Measurements from ENCODE around the gene FYCO1. TPM values are rescaled to one million over a fixed set of nuclear protein-coding genes. Genes with fewer than 3 reads are reported as not detected.

FYCO1 gene
- total and polyA plus RNA-seq, 2 of the 8 experiments (the other 6 are each of a cell fraction or from before 2014, with no cell fraction given): 4.8 to 10.8 TPM

- FAIRE-seq (no peak), DNase-seq (ENCODE audit: low read depth in 1 of 2, low spot score in 2 of 2) (no peak)
- Histone ChIP-seq H3K4me2 (ENCODE audit: insufficient read depth in 1 of 2, low read depth in 2 of 2, low read length in 2 of 2) (no peak within 1 kb of the TSS; a peak in 1 of 4 replicates), H2AK5ac (ENCODE audit: low read depth, low read length) (no peak within 1 kb of the TSS), H4K20me1 (replicated peaks in 1 of 2; ENCODE audit: control insufficient read depth in 1 of 2, insufficient read depth in 2 of 2, low read length in 2 of 2) (no peaks in the 10 kb centered on the region), H3K18ac (ENCODE audit: extremely low read depth, low read length) (no peak within 1 kb of the TSS), H2AFZ (ENCODE audit: low read length) (peak within 1 kb of the TSS; percentile 36), H3K14ac (ENCODE audit: insufficient read length) (no peak within 1 kb of the TSS), H3K4me3 (ENCODE audit: extremely low read depth in 1 of 4, insufficient read depth in 2 of 4, low read depth in 3 of 4, low read length in 4 of 4) (no peak within 1 kb of the TSS), H3K79me2 (ENCODE audit: control insufficient read depth in 1 of 2, insufficient read depth in 2 of 2, low read length in 2 of 2) (no peaks in the 10 kb centered on the region), H2BK5ac (ENCODE audit: low read depth, low read length) (no peak within 1 kb of the TSS), H3K27ac (ENCODE audit: low read depth, low read length) (no peak within 1 kb of the TSS), H3K36me3 (ENCODE audit: control insufficient read depth in 2 of 4, insufficient read depth in 4 of 4, low read length in 3 of 4) (no peaks in the 10 kb centered on the region), H3K4ac (replicated peaks; ENCODE audit: insufficient read length, low read depth, low read length) (no peak within 1 kb of the TSS), H3K9me3 (ENCODE audit: insufficient read depth in 2 of 2, low read depth in 1 of 2, low read length in 1 of 2) (no peaks in the 10 kb centered on the region), H4K8ac (ENCODE audit: extremely low read depth, insufficient read depth, low read length) (no peak within 1 kb of the TSS), H2BK120ac (replicated peaks; ENCODE audit: low read depth, low read length) (no peak within 1 kb of the TSS), H3K9ac (replicated peaks in 1 of 4; ENCODE audit: extremely low read depth in 1 of 4, low read depth in 3 of 4, low read length in 3 of 4) (no peak within 1 kb of the TSS), H3K4me1 (replicated peaks in 1 of 4; ENCODE audit: control insufficient read depth in 3 of 4, insufficient read depth in 4 of 4, low read length in 3 of 4) (peaks cover 0 to 5% (median 0%) of the 10 kb centered on the region in 4 experiments; a peak in 2 of 7 replicates), H3K23ac (ENCODE audit: insufficient read length) (no peak within 1 kb of the TSS), H3K56ac (replicated peaks; ENCODE audit: insufficient read length, low read depth, low read length) (no peak within 1 kb of the TSS), H4K91ac (replicated peaks; ENCODE audit: insufficient read length, low read length) (no peak within 1 kb of the TSS), H2BK15ac (ENCODE audit: low read length) (no peak within 1 kb of the TSS), H3K23me2 (ENCODE audit: low read depth, low read length) (no peaks in the 10 kb centered on the region), H4K5ac (ENCODE audit: insufficient read length, low read depth, low read length) (no peak within 1 kb of the TSS), H2BK12ac (ENCODE audit: low read depth, low read length) (no peak within 1 kb of the TSS), H3K27me3 (replicated peaks in 1 of 4; ENCODE audit: control insufficient read depth in 3 of 4, extremely low read depth in 1 of 4, insufficient read depth in 3 of 4, low read length in 3 of 4) (no peaks in the 10 kb centered on the region), H3K79me1 (ENCODE audit: low read depth, low read length) (no peaks in the 10 kb centered on the region), H2BK20ac (ENCODE audit: low read length) (no peak within 1 kb of the TSS)
- ChIA-PET CTCF (ENCODE audit: partially characterized antibody) (interaction anchor here (0.6 to 1.5 kb wide), 4 partner anchors 10 to 989 kb away, joined by 3 to 4 read pairs (median 4); no protein-coding TSS in a partner anchor), POLR2A (ENCODE audit: partially characterized antibody) (no interaction called here)
- WGBS, 2 experiments (ENCODE audit: extremely low coverage in 1 of 2, insufficient coverage in 1 of 2, insufficient read length in 1 of 2, insufficient replicate concordance in 2 of 2, low coverage in 1 of 2, low lambda C conversion rate in 2 of 2, missing lambda C conversion rate in 1 of 2): 92% methylated on average over 3 of the region's 3 CpGs; no CpG with 5 or more reads in 1 of the 2 experiments
- TF ChIP-seq RAD21 (IDR thresholded peaks at IDR 0.05 in 1 of 2, conservative IDR thresholded peaks at IDR 0.05 in 1 of 2; ENCODE audit: low read depth in 2 of 2, low read length in 2 of 2): no peak
- TF ChIP-seq CHD2 (IDR thresholded peaks at IDR 0.05; ENCODE audit: low read length): no peak
- TF ChIP-seq ASH2L (IDR thresholded peaks at IDR 0.05; ENCODE audit: low read length): no peak
- no peak for TF ChIP-seq JUND (IDR thresholded peaks at IDR 0.05; ENCODE audit: low read length)
- TF ChIP-seq CREB1 (IDR thresholded peaks at IDR 0.05): no peak
- no peak for TF ChIP-seq GTF2F1 (IDR thresholded peaks at IDR 0.05; ENCODE audit: borderline replicate concordance, low read depth, low read length)
- no peak for TF ChIP-seq CTCF (IDR thresholded peaks at IDR 0.05; ENCODE audit: control extremely low read depth in 1 of 3, insufficient read depth in 1 of 3, low read depth in 1 of 3, low read length in 3 of 3)
- no peak for TF ChIP-seq EGR1 (IDR thresholded peaks at IDR 0.05; ENCODE audit: borderline replicate concordance, low read depth, low read length)
- TF ChIP-seq CBX8 (IDR thresholded peaks at IDR 0.05; ENCODE audit: borderline replicate concordance, low read depth, low read length): no peak
- no peak for TF ChIP-seq BRCA1 (IDR thresholded peaks at IDR 0.05; ENCODE audit: low read depth, low read length)
- TF ChIP-seq TEAD4 (IDR thresholded peaks at IDR 0.05; ENCODE audit: low read depth, low read length): no peak
These were observed 31.5 kb upstream of the FYCO1 start, which contains the start of gene XCR1 for GRCh38 chr3:46027021-46027705. TSS of gene XCR1 (minus strand) at chr3:46027483. CDS start at chr3:46021947, 5,536 bp downstream.
